Astrocyte of the spinal cord (primary cell): ENCODE data around the gene ZSCAN32.

Experiments
- DNase-seq: peaks from one replicate; pipeline ENCODE4 v3.0.0; 2011; ENCODE audit warnings: low read depth, low spot score
- H3K4me3 ChIP-seq: 2 replicates; pipeline ENCODE4 v1.5.1; 2011; ENCODE audit warnings: low read depth, mild to moderate bottlenecking, low read length, moderate library complexity
- in situ Hi-C: cut with HindIII; loops from 2 replicates; pipeline ENCODE4 v1.10.0; 2017; ENCODE audit warnings: low sequenced_read_pairs
- TF ChIP-seq, protein P1 (sequence below): IDR thresholded peaks from 2 replicates; pipeline ENCODE4 v1.5.1; 2012; ENCODE audit warnings: low read depth, mild to moderate bottlenecking, low read length, inconsistent platforms

Gene ZSCAN32

DNA sequence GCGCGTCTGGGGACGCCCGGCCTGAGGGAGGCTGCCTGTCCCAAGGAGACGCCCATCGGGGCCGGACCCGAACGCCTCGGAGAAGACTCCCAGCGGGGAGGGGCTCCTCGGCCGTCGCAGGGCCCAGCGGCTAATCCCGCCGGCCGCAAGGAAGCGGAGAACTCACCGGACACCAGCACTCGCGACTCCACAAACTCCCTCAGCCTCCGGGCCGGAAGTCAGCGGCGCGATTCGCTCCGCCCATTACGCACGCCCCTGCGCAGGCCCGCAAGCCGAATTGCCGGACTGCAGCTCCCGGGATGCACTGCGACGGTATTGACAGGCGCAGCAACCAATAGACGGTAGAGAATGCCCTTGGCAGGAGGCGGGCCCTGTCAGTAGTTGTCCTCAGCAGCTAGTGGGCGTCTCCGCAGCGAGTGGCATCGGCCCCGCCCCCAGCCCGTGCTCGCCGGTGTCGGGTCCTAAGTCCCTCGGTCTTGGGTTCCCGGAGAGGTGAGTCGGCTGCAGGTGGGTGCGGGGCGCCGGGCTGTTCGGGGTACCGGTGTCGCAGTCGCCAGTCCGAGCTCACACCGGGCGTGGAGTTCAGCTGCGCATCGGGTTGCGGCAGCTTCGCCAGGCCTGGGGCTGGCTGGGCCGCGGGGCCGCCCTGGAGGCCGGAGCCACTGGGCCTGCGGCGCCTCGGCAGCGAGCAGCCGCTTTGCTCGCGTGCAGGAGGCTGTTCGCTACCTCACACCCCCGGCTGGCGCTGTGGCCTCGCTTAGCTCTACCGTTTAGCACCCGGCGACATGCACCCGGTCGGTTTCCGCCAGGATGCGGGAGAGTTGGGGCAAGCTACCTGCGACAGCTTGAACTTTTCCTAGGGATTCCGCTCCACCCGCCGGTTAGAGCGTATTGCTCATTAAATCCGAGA, at the start of gene ZSCAN32, which contains the start of gene ZNF174:
Gene ZSCAN32, minus strand, starts transcription at position 226 of the 910 bp plus-strand sequence. CDS start 3,447 bp downstream, outside the sequence.
Gene ZNF174, plus strand, starts transcription at position 437 of the 910 bp plus-strand sequence. CDS start 790 bp downstream, outside the sequence.
- TF ChIP-seq, protein P1, sequence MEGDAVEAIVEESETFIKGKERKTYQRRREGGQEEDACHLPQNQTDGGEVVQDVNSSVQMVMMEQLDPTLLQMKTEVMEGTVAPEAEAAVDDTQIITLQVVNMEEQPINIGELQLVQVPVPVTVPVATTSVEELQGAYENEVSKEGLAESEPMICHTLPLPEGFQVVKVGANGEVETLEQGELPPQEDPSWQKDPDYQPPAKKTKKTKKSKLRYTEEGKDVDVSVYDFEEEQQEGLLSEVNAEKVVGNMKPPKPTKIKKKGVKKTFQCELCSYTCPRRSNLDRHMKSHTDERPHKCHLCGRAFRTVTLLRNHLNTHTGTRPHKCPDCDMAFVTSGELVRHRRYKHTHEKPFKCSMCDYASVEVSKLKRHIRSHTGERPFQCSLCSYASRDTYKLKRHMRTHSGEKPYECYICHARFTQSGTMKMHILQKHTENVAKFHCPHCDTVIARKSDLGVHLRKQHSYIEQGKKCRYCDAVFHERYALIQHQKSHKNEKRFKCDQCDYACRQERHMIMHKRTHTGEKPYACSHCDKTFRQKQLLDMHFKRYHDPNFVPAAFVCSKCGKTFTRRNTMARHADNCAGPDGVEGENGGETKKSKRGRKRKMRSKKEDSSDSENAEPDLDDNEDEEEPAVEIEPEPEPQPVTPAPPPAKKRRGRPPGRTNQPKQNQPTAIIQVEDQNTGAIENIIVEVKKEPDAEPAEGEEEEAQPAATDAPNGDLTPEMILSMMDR, result no peak
- in situ Hi-C loops, result no loop called here
- peak; percentile 99 for DNase-seq
- peak within 1 kb of the TSS; percentile 88 for H3K4me3 ChIP-seq

DNA sequence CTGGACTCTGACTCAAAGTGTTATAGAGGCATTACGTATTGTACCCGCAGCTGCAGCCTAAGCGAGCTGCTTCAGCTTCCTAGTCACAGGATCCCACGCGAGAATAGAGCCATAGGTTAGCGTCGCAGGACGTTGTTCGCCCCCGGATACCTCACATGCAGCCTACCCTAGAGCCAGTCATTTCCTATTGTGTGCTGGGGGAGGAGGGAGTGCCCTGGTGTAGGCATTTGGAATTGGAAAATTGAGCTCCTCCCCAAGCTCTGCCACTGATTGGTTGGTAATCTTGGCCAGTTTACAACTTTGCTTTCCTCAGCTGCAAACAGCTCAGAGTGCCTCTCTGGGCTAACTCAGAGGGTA, 43.2 kb upstream of the ZSCAN32 start:
- DNase-seq, result peak; percentile 62
- H3K4me3 ChIP-seq, result peak overlapping the region; percentile 72
- TF ChIP-seq, protein P1, result no peak
- in situ Hi-C loops, result no loop called here

DNA sequence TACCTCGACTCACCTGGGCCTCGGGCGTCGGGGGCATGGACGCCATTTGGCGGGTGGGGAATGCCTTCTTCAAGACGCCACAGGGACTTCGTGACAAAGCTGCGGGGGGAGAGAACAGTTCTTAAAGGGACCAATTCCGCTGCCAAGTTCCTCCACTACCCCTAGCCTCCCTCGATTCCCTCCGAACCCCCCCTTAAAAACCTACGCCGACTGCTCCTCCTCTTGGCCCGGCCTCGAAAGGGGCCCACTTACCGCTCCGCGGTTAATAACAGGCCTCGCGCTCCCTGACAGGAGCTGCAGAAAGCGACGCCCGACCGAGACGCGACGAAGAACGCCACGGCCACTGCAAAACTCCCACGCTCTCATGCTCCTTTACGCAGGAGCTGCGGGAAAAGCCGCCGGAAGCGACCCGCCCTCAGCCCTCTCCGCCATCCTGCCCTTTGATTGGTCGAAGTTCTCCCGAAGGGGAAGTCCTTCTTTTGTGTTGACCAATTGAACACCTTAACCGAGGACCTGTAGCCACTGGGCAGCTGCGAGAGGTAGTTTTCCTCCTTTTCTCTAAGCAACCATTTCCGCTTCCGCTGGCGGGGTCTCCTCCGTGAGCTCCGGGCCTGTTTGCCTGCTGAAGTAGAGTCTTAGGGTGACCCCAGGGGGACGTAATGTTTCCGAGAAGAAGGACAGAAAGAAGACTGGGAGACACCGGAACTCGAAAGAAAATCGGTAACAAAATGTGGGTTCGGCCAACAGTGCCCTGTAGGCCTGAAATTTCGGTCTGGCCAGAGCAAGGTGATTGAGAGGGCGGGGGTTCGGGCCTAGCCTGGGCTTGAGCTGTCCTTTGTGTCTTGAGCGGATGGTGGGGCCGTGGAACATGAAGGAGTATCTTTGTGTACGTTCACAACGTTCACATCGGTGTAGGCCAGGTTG, 42.6 kb upstream of the ZSCAN32 start, which contains the start of the genes NAA60 and ZNF597:
Gene NAA60, plus strand, starts transcription at position 573 of the 924 bp plus-strand sequence. CDS start 32,548 bp downstream, outside the sequence.
Gene ZNF597, minus strand, starts transcription at position 397 of the 924 bp plus-strand sequence. Its CDS starts 351 bp downstream, at position 46.
- H3K4me3 ChIP-seq, result peak within 1 kb of the TSS; percentile 72
- peak; percentile 93 for DNase-seq
- TF ChIP-seq, protein P1, result no peak
- in situ Hi-C loops, result no loop called here

DNA sequence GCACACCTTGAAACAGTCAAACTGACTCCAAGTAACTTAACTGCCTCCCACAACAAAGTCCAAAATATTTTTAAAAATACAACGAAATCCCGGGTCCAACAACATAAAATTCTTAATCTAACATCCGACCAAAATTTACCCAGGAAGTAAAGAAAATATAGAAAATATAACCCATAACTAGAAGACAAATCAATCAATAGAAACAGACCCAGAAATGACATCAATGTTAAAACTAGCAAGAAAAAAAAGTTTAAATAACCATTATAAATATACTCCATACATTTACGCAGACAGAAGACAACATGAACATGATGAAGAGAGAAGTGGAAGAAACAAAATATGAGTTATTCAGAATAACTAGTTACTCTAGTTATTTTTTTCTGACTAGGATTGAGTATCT, 38.8 kb upstream of the ZSCAN32 start:
- in situ Hi-C loops, result no loop called here
- TF ChIP-seq, protein P1, result no peak

DNA sequence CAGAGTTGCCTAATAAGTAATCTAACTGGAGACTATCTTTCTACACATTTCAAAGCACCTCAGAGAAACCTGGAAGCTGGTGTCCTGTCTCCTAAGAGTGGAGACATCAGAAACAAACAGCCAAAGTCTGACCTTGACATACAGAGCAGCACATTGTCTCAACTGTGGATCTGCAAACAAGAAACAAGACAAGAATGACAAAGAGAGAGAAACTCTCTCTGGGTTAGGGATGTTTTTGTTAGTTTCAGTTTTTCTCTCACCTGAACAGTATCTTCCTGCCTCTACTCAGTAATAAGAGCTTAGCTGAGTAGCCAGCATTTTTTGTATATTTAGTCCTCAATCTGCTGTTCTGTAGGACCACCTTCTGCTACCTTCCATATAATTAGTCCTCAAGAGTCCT, 33.6 kb upstream of the ZSCAN32 start:
- TF ChIP-seq, protein P1, result no peak
- in situ Hi-C loops, result no loop called here
- no peak overlapping the region for H3K4me3 ChIP-seq
- no peak for DNase-seq

More for the DNA sequence above, 38.8 kb upstream of the ZSCAN32 start:
- no peak overlapping the region for H3K4me3 ChIP-seq
- DNase-seq, result no peak

DNA sequence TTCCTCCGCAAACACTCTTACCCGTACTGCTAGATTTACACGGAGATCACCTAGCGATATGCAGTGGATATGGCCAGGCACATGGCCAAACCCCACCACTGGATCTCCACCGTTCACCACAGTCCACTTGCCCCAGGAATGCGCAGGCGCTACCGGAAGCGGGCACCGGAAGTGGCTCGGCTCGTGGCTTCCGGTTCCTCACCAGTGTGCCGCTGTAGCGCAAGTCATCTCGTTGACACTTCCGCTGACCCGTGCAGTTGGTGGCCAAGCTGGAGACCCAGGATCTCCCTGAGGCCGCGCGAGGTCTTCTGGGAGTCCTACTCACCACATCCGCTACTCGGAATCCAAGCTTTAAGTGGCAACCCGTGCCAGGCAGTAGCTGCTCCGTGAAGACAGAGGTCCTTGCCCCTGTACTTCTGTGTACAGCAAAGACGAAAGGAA, 31.0 kb upstream of the ZSCAN32 start:
- H3K4me3 ChIP-seq, result peak overlapping the region; percentile 31
- TF ChIP-seq, protein P1, result no peak

More for the DNA sequence above, 31.0 kb upstream of the ZSCAN32 start:
- peak; percentile 23 for DNase-seq
- in situ Hi-C loops, result no loop called here
